DMS53 (cell line): ENCODE results near the gene DYSF.

ENCODE experiments used
- DNase-seq: peaks from one replicate; lab custom pipeline; 2025; lab: John Stamatoyannopoulos, UW

The DYSF gene

DNA sequence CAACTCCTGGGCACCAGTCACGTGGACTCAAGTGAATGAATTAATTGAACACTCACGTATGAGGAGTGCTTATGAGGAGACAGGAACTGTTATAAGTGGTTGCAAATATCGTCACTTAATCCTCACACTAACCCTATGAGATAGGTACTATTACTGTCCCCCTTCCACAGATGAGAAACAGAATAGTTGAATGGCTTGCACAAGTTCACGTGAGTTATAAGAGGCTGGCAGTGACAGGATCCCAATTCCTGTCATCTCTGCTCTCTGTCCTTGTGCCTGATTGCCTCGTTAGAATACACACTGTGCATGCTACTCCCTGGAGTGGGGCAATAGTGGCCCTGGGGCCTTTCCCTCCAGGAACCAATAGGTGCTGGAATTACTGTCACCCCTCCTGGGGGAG is 253.5 kb downstream of the DYSF start:
- no peak for DNase-seq

DNA sequence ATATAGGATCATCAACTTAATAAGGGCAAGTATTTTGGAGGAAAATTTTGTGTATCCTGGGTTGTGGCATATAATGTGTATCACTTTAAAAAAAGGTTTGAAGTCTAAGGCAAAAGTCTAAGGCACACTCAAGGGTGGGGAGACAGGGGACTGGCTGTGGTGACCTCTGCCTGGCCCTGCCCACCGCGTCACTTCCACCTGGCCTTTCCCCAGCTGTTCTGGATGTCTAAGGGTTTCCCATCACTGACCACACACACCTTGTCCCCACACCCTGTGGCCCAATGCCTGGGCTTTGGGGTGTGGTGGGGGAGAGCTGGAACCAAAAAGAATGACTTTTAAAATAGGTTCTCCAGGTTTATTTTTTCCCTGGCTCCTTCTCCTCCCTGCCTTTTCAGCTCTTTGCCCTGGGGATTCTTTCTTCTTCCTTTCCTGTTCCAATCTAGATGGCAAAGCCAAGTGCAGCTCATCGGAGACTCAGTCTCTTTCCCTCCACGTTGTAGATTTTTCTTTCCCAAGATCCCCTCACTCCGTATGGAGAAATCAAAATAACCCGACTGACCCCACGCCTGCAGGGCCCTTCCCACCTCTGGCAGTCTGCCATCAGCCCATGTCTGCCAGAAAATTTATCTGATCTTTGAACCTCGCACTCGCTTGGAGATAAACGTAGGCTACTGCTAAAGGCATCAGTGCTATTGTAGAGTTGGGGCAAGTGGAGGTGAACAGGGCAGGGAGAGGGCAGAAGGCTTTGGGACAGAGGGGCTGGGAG is 257.2 kb downstream of the DYSF start:
- no peak for DNase-seq

DNA sequence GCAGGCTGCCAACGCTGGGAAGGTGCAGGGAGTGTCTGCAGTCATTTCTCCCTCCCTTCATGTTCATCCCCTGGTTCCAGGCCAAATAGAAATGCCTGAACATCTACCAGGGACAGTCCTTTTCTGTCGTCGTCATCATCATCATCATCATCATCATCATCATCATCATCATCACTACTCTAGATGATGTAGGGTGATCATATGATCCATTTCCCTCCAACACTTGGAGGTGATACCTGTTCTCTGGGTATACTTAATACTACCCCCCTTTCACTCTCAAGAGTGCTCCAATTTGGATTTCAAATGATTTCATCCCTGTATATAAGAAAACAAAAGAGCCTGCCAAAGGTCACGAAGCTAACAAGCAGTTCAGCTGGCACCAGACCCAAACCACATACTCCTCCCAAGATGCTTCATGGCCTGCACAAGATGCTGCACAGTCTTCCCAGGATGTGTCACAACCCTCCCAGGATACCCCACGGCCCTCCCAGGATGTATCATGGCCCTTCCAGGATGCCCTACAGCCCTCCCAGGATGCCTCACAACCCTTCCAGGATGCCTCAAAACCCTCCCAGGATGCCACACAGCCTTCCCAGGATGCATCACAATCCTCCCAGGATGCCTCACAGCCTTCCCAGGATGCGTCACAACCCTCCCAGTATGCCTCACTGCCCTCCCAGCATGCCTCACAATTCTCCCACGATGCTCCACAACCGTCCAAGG is 257.9 kb downstream of the DYSF start:
- no peak for DNase-seq

DNA sequence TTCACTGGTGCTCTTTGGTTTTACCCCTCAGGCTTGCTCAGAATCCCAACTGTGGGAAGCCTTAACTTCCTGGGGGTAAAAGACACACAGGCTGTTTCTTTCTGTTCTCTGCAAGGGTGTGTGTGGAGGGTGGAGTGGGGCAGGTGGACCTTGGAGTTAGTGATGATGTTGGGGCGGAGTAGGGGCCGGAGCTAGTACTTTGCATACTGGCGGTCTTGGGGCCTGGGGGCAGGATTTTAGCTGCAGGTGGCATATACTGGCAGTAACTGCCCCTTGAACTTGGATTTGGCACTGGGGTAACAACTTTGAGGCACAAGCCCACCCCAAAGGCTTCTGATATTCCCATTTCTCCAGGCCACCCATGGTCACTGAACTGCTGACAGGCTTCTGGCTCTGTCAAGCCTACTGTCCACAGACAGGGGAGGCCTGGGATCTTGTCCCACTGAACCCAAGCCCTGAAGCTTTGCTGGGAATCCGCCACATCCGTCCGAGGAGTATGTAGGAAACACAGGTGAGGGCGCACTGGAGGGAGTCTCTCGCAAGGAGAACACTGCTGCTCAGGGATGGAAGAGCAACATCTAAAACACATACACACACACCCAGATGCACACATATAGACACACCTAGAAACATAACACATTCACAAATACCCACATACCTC is 258.9 kb downstream of the DYSF start:
- no peak for DNase-seq

DNA sequence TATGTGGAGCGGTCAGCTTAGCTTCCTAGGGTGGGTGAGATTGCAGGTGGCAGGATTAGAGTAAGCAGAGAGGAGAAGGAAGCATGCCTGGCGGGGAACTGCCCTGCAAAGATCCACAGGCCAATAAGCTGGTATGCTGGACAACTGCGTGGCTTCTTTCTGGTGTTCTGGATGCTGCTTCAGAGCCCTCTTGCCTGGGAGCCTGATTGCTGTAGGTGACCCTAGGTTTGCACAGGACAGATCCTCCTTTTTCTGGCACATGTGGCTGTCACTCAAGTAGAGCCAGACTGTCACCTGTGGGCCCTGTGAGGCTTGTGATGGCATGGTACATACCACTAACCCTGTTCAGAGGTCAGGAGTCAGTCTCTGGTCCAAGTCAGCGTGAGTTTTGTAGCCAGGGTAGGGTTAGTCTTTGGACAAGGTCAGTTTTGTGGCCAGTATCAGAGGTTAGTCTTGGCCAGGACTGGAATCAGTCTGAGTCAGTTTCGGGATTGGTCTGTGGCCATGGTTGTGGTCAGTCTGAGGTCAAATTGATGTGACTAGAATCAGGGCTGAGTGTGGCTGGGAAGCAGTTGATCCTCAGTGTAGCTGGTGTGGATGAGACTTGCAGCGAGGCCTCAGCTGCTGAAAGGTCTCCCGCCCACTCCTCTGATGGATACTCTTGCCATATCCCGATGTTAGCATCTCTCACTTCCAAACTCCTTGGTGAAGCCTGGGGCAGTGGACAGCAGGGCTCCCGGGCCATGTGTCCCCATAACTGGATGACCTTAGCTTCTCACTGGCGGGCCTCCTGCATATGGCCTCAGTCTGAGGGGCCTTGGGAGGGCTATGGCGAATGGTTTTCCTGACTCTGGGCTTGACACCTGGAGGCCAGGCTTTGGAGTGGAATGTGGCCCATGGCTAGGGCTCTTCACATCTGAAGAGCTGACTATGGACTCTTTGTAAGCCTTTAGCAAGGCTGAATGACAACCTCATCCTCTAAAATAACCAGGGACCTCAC is 260.5 kb downstream of the DYSF start:
- DNase-seq = no peak

DNA sequence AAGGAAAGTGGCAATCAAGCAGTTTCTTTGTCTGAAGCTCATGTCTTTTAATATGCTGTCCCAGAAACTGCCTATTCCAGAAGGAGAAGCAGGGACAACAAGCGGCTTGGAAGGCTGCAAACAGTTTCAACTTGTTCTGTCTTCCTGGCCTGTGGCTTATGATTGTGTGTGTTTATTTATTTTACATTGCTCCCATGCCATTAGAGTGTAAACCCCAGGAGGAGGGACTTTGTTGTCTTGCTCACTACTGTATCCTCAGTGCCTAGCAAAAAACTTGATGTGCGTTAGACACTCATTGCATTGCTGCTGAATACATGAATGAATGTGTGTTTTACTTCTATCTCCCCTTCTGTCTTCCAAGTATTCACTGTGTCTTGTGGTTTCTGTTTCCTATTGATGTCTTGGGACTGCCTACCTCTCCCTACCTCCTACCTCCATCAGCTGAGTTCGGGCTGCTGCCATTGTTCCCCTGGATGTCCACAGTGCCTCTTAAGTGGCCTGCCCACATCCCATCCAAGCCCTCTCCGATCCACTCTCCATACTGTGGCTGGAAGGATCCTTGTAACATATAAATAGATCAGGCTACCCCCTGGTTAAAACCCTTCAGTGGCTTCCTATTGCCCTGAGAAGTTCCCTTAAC is 261.4 kb downstream of the DYSF start:
- no peak for DNase-seq

DNA sequence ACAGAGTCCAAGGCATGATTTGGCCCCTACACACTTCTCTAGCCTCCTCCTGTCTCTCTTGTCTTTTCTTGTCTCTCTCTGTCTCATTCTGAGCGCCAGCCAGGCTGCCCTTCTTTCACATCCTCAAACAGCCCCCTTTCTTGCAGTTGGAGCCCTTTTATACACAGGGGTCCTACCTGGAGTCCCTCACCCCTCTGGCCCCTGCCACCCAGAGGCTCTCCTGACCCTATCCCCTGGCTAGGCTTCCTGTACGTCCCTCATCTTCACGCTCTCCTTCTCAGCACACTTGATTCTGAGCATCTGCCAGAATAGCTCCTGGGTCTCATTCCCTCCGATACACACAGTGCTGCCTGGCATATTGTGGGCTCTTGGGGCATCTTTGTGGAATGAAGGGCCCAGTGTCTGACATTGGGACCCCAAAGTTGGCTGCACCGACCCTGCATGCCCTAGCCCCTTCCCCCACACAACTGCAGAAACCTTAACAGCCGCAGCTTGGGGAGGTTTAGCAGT is 261.9 kb downstream of the DYSF start:
- no peak for DNase-seq

DNA sequence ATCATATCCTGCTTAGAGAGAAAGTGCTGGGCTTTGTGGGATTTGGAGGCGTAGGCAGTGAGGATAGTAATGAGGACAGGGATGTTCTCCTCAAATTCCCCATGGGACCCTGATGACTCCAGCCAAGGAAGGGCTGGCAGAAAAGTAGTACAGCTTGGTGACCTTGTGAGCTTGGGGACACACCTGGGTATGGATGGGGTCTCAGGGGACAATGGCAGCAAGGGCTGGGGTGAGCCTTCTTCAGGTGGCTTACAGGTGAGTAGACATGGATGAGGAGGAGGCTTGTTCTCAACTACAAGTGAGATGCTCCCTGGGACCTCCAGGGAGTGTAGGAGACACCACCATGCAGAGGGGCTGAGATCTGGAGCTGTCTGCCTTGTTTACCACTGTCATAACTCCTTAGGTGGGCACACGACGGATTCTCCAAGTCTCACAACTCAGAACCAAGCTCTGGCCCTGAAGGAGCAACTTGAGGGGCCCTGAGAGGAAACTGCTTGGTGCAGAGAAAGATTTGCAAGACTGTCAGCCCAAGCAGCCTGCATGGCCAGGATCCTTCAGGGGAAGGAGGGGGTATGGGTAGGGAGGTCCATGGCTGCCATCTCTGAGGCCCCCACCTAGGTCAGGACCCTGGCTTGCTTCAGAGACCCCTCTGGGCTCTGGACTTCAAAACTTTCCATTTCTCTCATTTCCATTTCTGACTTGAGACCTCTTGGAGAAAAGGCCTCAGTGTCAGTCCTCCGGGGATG is 262.8 kb downstream of the DYSF start:
- no peak for DNase-seq

DNA sequence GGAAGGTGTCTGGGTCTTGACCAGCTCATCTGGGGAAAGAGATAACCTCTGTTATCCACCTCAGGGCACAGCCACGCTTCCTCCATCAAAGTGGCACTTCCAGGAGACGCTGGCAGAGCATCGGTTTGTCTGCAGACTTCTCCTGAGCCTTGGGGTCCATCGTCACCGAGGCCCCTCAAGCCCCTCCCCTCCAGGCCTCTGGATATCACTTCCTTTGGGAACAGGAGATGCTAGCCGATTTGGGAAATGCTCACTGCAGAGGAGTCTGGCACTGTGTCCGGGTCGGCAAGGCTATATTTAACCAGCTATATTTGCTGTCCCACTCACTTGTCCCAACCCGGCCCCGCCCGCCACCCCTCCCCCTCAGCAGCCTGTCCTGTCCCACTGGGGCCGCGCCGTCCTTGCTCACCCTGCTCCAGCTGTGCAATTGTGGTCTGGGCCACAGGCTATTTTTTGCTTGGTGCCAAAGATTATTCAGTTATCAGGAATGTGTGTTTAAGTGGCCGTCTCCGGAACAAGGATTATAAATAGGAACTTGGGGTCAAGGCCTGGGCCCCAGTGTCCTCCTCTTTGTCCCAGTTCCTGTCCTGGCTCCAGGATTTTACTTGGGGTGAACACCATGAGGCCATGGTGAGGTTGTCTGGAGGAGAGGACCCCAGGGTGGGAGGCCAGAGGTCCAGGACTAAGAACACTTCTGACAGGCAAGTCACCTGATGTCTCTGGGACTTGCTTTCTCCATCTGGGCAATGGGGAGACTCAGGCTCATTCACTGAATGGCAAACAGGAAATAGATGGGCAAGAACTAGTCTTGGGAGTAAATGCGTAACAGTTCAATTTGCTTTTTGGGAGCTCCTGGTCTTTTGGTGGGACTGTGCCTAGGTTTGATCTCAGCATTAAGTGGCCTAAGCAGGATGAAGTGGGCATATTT is 263.6 kb downstream of the DYSF start:
- DNase-seq = no peak

DNA sequence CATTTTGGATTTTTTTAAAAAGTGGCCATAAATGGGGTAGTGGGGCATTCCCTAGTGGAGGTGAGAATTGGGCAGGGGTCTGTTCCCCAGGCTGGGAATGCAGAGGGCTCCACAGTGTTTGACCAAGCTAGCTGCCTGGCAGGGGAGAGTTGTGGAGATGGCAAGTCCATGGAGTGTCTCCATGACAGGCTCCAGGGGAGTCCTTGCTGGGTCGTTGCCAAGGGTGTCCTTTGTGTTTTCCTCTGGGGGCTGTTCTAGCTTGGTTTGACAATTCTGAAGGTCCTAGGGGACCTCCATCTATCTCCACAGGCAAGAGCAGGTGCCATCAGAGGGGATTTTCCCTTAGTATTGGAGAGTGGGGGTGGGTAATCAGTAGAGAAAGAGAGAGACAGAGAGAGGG is 265.3 kb downstream of the DYSF start:
- no peak for DNase-seq

DNA sequence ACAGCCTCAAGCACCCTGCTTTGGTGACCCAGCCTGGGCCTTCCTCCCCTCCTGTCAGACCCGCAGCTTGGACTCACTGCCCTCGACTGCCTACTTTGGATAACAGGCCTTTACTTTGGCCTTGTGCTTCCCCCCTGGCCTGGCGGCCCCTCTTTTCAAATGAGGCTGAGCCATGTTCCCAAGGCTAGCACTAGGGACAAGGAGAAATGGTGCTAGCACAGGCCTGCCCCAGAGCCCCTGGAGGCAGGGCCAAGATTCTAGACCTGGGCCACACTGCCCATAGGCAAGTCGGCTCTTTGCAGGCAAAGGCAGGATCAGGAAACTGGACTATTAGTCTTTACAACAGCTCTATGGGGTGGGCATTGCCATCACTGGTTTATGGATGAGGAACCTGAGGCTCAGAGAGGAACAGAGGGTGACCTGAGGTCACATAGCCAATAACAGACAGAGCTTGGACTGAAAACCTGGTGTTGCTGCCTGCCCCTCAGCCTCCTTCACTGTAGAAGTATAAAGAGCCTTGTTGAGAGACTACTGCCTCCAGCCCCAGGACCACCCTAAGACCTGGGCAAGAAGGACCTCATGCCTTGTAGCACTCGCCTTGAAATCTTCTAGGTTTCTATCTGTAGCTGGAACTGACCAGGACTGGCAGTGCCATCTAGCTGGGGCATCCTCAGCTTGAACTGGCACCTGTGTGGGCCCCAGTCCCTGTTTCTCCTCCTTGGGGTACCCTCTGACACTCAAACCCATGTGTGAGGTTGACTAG is 266.3 kb downstream of the DYSF start:
- no peak for DNase-seq

DNA sequence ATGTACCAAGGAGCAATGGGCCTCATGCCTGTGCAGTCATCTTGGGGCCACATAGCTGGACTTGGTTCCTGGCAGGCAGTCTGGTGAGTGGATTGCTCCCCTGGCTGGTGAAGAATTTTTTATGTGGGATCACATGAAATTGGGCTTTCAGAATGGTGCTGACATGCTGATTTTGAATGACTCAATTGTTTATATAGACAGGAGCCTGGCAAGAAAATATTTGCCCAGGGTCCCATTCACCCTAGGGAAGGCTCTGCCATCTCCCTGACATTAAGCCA is 266.9 kb downstream of the DYSF start:
- DNase-seq = no peak

DNA sequence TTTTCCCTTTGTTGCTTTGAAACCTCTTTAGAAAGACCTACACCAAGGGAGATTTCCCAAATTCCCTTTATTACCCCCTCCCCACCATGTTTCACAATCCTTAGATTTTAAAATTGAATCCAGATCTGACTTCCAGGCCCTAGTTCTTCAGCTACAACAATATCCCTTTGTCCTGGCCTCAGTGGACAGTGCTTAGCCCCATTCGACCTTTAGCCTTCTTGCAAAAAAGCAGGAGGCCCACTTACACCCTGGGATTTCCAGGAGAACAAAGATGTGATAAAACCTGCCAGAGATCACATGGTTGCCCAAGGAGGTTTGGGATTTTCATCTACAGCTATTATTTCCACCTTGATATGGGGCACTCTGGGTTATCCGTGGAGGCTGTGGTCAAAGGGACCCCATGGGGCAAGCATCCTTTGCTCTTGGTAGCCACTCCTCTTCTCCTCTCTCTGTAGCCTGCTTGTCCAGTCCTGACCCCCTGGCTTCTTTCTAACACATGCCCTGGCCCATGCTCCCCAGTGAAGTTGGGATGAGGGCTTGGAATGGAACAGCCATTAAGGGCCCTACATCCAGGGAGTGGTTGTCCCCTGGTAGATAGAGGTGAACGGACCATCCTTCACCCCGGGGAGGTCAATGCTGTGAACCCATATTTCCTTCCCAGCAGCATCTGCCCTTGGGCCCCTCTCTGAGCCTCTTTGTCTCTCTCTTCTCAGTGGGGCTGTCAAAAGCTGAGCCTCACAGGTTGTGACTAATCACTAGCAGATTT is 267.4 kb downstream of the DYSF start:
- DNase-seq = no peak

DNA sequence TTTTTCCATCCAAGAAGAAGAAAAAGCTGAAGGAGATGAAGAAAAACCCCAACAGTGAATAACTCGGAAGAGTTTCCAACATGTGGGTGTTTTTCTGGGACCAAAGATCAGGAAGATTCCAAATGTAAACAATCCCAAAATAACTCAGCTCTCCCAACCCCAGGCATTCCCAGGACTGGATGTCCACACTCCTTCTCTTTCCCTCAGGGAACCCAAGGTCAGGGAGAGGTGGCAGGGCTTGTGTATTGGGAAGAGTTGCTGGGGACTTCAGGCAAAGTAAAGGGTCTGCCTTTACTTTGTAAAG is 268.0 kb downstream of the DYSF start:
- DNase-seq = no peak

DNA sequence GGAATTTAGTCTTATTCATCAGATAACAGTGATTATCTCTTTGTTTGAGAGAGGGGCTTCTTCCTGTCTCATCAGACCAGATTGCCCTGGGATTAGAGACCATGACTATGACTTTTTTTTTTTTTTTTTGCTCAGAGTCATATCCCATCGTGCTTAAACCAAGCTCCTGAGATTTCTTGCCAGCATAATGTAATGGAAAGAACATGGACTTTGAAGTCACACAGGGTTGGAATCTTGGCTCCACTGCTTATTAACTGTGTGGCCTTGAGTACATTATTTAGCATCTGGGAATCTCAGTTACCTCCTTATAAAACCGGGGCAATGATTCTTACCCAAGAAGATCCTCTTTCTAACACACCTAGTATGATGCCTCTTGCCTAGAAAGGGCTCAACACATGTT is 268.3 kb downstream of the DYSF start:
- DNase-seq = no peak

DNA sequence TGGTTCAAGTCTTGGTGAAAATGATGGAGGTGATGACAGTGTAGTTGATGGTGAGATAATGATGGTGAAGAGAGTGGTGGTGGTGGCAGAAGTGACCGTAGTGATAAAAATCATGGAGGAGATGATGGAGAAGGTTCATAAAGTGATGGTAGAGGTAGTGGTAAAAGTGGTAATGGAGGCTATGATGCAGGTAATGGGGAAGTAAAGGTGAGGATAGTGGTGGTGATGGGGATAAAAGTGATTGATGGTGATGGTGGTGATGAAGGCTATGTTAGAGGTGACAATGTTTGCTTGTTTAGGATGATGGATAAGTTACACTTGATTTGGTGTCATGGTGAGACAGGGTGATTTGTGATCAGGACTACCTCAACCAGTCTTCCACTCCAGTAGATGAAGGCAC is 268.9 kb downstream of the DYSF start:
- DNase-seq = no peak

DNA sequence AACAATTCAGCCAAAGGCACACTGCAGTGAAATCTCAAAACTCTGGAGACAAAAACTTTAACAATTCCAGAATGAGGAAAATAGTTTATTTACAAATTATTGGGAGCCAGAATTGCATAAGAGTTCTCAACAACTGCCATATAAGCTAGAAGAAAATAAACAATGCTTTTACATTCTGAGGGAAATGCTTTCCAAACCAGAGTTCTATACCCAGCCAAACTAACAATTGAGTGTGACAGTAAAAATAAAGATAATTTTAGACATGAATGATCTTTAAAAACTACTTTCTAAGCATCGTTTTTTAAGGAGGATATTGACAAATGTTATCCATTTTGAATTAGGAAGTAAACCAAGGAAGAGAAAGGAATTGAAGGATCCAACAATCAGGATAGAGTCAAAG is 271.4 kb downstream of the DYSF start:
- DNase-seq = no peak

DNA sequence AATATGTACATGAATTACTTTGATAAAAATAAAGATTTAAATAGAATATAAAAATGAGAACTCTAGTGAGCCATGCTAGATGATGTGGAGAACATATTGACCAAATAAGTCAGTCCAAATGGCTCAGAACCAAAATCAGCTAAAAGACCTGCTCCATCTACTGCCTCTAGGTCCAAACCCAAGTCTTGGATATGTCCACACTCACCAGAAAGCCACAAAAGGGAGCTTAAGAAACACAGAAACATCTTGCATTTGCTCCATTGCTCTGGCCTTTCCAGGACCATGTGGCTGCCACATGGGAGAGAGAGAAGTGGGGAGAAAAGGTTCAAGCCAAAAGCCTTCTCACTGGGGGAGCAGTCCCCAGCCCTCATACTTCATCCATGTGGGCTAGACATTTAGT is 272.5 kb downstream of the DYSF start:
- DNase-seq = no peak
